GM18868 (cell line): Measurements from ENCODE around the gene MYH13.
A peak's percentile ranks its signal among the peaks of the same experiment; 100 is the strongest.

Experiments
- ATAC-seq: cut with Tn5 transposase; IDR thresholded peaks from one replicate; pipeline ENCODE4 v1.9.1; 2021; ENCODE audit warnings: mild to moderate bottlenecking, moderate library complexity; ENCODE audit not compliant: unreplicated experiment

Gene MYH13

DNA sequence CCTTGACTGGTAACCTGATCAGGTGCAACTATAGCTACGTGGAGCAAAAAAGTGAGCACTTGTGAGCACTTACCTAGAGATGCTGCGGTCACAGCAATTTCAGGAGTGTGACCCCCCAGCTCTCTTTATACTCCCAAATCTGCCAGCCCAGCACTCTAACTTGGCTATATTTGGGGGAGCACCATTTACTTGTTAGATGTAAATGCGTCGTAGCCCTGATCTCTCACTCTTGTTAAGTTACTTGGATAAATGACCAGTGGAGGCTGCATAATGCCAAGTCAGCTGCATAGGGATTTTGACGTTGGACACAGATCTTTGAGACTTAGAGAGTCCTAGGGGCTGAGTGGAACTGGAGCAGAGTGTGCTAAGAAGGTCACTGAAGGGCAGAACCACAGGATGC, at the start of gene MYH13:
Gene MYH13 (minus strand): TSS at position 101 of the 400 bp plus-strand sequence. CDS start 8,476 bp downstream, outside the sequence.
- ATAC-seq, result no peak

DNA sequence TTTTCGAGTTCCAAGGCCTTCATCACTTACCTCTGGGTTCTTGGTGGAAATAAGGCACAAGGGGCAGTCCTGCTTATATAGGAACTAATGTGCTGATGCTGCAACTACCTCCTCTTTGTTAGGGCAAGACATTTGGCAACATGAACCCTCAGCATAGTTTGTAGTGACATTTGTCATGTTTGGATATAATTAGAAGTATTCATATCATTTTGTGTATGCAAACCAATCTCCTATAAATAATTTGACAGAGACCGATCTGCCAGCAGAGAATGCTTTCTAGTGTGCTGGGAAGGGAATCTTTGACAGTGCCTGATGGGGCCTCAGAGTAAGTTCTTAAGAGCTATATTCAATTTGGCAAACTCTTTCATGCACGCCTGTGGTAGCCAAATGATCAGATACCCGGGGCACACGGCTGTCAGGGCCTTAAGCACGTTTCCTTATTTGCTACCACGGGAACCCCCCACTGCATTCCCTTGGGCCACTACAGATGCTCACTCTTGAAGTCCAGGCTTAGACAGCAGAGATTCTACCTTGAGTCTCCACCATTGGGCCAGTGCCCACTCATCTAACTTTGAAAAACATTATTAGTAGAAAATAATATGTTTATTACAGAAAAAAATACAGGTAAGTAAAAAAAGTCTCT, 49.2 kb upstream of the MYH13 start, which contains the start of gene MYH8:
Gene MYH8 (minus strand): TSS at position 51 of the 643 bp plus-strand sequence. CDS start 1,723 bp downstream, outside the sequence.
- ATAC-seq, result peak; percentile 50

DNA sequence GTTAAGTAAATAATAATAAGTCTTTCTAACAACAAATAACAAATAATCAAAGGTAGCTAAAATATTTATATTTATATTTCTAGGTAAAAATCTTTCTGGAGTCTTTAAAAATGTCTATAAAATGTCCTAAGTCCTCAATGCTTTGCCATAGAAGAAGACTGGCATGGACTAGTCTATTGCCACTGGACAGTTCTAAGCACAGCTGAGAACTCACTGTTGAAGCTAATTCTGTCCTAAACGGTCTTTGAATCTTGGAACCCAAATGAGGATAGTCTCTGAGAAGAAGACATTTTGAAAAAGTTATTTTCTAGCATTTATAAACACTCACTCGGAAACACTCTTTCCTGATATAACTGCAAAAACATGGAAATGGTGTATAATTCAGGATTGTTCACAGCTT, 48.4 kb upstream of the MYH13 start:
- ATAC-seq, result no peak

DNA sequence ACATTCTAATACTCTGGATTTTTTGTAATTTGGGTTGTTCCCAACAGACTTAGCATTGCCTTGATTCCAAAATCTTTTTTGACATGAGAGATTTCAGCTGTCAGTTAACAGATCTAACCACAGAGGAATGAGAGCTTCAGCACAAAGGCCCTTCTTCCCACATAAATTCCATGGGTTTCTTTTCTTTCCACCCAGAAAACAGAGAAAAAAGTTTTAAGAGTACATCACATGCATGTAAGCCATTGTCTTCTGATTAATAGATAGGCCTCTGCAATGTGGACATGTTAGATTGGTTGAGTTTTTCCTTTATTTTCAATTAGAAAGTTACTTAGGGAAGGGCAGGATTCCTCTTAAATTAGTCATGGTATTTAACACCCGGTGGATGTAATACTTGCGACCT, 48.0 kb upstream of the MYH13 start:
- no peak for ATAC-seq

DNA sequence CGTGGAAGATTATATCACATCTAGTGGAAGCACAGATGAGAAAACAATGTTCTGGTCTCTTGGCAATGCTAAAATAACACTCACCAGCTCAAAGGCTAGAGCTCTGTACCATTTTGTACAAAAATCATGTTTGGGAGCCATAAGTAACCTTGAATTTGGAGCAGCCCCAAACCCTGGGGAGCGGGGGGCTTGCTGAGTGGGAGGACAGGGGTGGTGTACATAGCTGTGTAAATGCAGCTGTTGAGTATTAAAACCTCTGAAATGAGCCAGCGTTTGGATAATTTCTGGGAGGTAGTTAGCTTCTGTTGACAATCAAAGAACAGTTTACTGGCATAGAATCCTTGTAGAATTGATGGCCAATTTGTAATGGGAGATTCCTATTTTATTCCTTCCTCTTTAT, 44.6 kb upstream of the MYH13 start:
- no peak for ATAC-seq

- ATAC-seq, result no peak
Measured at GRCh38 chr17:10415161-10415560, 42.4 kb upstream of the MYH13 start.

GRCh38 chr17:10403589-10403988, 30.8 kb upstream of the MYH13 start:
- no peak for ATAC-seq

DNA sequence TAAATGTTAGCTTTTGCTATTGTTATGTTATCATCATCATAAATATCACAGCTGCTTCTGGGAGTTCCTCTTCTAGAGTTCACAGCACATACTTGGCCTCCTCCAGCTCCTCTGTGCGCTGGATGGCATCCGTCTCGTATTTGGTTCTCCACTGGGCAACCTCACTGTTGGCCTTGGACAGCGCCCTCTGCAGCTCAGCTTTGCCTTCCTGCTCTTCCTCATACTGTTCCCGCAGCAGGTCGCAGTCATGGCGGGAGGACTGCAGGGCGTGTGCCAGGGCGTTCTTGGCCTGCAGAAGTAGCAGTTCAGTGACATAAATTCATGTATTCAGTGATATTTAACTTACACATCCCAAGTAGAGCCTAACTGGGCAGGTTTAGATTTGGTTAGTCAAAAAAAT, 25.5 kb upstream of the MYH13 start:
- no peak for ATAC-seq

DNA sequence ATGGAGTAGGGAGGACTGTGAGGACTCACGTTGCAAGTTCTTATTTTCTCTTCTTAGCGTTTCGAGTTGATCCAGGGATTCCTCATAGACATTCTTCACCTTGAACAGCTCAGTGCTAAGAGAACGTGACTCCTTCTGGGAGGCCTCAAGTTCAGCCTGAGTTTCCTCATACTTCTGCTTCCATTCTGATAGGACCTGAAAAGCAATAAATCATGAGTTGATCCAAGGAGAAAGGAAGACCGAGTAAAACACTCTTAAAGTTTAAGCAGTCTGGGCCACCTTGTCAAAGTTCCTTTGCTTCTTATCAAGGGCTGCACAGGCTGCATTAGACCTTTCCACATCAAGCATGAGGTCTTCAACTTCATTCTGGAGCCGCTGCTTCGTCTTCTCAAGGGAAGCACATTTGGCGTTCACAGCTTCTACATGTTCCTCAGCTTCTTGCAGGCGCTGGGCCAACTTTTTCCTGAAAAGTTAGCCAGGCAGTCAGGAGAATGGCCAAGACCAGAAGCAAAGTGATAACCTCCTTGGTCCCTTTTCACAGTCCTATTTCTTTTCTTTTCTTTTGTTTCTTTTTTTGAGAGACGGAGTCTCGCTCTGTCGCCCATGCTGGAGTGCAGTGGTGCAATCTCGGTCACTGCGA, 23.8 kb upstream of the MYH13 start:
- ATAC-seq, result no peak

- ATAC-seq, result peak; percentile 56
Measured at GRCh38 chr17:10394201-10394887, 21.5 kb upstream of the MYH13 start.

- no peak for ATAC-seq
Measured at GRCh38 chr17:10392880-10393279, 20.1 kb upstream of the MYH13 start.

DNA sequence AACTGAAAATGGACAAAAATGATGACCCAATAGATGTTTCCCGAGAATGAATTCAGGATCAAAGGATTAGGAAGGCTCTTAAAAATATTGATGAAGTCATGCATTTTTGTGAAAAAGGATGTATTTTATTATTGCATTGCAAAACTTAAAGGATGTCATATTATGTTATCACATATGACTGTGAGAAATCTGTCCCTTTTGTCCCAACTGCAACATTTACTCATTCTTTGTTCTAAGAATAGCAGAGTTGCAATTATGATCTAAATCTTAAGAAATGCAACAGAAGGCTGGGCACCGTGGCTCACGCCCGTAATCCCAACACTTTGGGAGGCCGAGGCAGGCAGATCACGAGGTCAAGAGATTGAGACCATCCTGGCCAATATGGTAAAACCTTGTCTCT, 13.1 kb upstream of the MYH13 start:
- no peak for ATAC-seq

DNA sequence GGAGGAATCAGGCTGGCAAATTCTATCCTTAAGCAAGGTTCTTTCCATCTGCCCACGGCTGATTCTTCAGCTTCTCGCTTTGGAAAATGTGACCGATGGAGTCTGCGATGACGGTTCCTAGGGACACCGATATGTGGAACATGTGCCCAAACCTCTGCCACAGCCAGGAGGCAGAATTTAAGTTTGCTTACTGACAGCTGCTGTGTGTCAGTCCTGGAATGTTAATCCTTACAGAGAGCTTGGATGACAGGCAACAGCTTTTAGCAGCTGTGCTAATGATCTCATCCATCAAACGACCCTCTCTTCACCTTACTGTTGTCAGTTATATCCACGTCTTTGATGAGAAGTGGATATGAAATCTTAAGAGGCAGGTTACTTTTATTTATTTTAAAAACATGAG, 11.4 kb upstream of the MYH13 start:
- ATAC-seq, result no peak

GRCh38 chr17:10380631-10381408, 8.0 kb upstream of the MYH13 start:
- no peak for ATAC-seq

- ATAC-seq, result no peak
Measured at GRCh38 chr17:10370016-10370608, 2.7 kb downstream of the MYH13 start.

GRCh38 chr17:10369239-10369638, 3.6 kb downstream of the MYH13 start:
- ATAC-seq, result no peak

DNA sequence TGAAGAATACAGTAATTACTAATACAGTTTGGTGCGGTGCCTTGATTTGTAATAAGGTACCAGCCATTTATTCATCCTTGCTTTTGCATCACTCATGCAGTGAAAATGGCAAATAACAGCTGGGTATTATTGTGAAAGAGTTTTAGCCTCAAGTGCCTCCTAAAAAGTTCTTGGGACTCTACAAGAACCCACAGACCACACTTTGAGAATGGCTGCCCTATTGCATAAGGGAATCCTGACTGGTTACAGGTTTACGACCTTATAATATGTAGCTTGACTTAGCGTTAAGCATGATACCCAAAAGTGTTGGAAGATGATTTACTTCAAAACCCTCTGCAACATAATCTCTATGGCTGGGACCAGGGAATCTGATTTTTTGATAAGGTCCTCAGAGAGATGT, 4.2 kb downstream of the MYH13 start:
- no peak for ATAC-seq

DNA sequence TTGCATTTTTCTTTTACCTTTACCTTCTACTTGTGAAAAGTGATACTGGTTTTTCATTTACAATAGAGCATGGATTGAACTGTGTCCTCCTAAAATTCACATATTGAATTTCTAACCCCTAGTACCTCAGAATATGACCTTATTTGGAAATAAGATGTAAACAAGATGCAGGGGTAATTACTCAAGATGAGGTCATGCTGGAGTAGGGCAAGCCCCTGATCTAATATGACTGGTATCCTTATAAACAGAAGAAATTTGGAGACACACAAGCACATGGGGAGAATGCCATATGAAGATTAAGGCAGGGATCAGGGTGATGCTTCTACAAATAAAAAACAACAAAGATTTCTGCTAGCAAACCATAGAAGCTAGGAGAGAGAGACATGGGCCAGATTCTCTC, 12.2 kb downstream of the MYH13 start:
- no peak for ATAC-seq

DNA sequence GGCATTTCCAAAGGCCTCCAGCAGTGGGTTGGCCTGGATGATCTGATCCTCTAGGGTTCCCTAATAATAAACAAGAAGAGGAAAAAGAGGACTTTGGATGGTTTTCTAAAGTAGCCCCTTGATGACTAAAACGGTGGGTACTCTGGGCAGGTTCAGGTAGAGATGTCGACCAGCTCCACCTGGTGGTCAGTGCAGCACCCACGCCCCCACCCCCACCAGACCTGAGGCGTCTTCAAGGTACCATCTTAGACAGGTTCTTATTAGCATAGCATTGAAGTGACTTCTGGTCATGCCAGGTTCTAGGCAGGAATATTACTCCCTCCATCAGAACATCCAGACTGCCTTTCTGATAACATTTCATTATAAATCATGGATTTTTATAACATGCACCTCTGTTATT, 15.0 kb downstream of the MYH13 start:
- ATAC-seq, result no peak

DNA sequence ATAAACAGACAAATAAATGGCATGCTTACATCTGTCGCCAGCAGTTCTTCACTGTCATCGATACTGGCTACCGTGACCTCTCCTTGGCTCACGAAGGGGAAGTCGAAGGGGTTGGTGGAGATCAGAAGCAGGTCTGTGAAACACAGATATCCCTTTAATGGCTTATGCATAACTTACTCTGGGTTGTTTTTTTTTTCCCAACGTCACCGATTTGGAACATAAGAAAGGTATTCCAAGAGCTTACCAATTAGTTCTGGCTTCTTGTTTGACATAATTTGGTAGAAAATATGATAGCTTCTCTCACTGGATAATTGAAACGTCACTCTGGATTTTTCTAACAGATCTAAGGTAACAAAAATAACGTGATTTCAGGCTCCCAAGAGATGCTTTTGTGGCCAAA, 18.2 kb downstream of the MYH13 start:
- no peak for ATAC-seq

- no peak for ATAC-seq
Measured at GRCh38 chr17:10352893-10353292, 19.9 kb downstream of the MYH13 start.
